ENCODE measurements around the gene UBQLN1.
"Not testable (repeated sequence)": the region's sequence is repeated elsewhere in the genome, so short reads cannot be mapped to it uniquely, and the experiment has no call there.

UBQLN1 gene

DNA sequence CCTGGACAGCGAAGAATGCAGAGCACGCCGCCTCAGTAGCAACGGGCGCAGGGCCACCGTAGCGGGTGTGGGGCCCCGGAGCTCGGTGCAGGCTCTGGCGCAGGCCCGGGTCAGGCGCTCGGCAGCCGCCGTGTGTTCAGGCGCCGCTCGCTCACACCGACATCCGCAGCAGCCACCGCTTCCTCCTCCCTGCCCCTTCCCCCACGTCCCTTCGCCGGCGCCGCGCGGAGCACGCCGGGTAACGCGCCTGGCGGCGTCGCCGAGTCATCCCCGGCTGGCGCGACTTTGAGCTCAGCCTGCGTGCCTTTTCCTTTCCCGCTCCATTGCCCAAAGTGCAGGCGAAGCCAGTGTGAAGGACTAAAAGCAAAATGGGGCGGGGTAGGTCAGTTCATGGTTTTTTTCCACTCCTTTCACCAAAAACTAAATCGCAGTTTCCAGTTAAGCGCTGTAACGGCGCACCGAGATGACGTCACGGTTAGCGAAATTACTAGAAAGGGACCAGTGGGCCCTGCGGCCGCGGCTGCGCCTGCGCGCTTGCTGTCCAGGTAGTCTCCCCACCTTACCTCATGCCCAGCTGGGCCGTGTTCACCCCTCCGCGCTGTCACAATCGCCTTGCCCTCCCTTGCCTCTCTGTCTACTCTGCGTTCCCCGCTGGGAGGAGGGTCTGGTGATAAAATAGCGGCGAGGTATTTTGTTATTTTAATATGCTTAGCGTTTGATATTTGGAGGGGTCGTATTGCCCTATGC lies at the start of gene UBQLN1:
UBQLN1 (minus strand) TSS at position 191 of the 747 bp plus-strand sequence. CDS start 279 bp downstream, outside the sequence.
- DNase-seq (ENCODE audit: low read depth) = peak; percentile 89

DNA sequence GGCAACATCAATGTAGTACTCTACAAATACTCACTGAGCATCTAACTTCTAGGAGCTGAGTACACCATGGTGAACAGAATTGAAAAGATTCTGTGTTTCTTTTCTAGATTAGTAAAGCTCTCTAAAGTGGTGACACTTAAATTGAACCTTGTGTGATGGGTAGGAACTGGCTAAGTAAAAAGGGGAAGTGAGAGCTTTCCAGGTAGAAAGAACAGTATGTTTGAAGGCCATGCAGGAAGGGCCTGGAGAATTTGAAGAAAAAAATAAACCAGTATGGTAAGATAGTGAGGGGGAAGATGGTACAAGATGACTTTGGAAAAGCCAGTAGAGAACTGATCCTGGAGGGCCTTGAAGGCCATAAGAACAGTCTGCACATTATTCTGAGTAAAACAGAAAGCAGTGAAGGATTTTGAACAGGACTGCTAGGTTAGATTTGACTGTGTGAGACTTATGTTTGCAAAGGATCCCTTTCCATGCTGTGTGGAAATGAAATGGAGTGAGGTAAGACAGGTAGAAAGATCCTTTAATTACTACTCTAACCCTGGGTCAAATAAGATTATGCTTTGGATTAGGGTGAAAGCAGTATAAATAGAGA lies 46.7 kb upstream of the UBQLN1 start:
- DNase-seq (ENCODE audit: low read depth) = no peak

DNA sequence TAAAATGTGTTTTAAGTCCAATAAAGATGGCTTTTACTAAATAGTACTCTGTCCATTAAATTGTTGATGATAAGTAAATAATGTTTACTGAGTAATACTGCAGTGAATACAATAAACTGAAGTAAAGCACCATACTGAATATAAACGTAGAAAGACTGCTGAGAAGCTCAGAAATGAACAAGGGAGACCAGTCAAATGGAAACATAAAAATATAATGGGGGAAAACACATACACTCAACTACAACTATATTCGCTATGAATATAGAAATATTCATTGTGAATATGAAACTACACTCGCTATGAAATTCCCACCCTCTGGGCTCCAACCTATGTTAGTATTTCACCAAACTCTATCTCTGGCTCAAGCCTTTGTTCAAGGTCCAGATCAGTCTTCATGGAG lies 41.9 kb upstream of the UBQLN1 start:
- DNase-seq (ENCODE audit: low read depth) = no peak

DNA sequence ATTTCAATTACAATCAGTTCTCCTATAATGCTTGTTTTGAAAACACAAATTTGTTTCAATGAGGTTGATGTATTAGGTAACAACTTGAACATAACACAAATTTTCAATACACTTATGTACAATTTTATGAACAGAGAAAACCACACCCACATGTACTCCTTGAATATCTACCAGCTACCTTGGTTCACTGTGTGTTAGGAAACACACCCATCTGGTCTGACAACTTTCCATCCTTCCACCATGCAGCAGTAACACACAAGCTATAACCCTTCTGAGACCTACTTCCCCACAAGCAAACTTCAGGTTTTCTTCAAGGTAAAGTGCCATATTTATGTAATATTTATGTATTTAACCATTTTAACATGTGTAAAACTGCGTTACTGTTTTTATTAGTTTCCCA lies 36.4 kb upstream of the UBQLN1 start:
- no peak for DNase-seq (ENCODE audit: low read depth)

DNA sequence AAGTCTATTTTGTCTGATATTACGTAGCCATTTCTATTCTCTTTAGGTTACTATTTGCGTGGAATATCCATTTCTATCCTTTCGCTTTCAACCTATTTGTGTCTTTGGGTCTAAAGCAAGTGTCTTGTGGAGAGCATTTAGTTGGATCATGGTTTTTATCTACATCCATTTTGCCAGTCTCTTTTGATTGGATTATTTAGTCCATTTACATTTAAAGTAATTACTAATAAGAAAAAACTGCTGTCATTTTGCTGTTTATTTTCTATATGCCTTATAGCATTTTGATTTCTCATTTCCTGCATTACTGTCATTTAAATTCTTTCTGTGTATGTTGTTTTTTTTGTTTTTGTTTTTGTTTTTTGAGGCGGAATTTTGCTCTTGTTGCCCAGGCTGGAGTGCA lies 26.0 kb upstream of the UBQLN1 start:
- DNase-seq (ENCODE audit: low read depth) = no peak

DNA sequence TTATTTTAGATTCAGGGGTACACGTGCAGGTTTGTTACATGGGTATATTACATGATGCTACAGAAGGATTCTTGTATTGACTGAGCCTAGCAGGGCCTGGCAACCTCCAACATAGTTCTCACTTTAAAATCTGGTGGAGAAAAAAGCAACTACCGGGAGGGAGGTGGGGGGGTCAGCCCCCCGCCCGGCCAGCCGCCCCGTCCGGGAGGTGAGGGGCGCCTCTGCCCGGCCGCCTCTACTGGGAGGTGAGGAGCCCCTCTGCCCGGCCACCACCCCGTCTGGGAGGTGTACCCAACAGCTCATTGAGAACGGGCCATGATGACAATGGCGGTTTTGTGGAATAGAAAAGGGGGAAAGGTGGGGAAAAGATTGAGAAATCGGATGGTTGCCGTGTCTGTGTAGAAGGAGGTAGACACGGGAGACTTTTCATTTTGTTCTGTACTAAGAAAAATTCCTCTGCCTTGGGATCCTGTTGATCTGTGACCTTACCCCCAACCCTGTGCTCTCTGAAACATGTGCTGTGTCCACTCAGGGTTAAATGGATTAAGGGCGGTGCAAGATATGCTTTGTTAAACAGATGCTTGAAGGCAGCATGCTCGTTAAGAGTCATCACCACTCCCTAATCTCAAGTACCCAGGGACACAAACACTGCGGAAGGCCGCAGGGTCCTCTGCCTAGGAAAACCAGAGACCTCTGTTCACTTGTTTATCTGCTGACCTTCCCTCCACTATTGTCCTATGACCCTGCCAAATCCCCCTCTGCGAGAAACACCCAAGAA lies 21.0 kb upstream of the UBQLN1 start:
- DNase-seq (ENCODE audit: low read depth) = not testable (repeated sequence)

DNA sequence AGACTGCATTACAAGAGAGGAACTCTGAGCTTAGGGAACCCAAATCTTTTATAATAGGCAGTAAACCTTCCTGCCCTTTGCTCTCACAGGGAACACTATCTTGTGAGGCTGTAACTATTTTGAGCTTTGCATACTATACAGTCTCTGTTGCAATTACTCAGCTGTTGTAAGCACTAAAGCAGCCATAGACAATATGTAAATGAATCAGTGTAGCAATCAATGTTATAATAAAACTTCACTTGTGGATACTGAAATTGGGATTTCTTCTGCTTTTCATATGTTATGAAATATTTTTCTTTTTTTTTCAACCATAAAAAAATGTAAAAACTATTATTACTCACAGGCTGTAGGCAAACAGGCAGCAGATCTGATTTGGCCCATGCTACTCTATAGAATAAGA lies 16.7 kb upstream of the UBQLN1 start:
- DNase-seq (ENCODE audit: low read depth) = no peak

DNA sequence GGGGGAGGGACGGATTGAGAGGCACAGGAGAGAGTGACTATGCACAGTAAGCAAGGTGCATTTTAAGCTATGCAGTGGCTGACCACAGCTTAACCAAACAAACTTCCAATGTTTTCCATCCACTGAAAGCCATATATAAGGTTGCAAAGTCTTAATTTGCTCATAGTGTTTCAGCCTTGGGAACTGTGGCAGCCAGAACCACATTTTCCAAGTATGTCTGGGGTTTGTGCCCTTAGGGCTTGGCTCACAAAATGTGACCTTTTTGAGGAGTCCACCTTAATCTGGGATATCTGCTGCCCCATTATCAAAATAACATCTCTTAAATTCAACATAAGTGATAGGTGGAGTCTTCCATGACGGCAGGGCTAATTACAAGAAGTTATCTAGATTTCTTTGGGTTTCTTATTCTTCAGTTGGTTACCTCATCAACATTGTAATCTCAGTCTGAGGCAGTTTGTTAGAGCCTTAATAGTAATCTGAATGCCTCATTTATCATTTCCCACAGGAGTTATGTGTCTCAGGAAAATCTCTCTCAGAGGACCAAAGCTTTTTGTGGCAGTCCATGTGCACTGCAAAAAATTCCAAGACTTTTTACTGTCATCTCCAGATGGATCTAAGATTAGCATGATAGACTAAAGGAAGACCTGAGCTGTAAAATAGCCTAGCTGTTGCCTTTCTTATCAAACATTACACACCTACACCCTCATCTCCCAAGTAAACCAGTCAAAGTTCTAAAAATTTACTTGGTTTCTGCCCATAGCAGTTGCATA lies 15.2 kb upstream of the UBQLN1 start:
- DNase-seq (ENCODE audit: low read depth) = no peak

DNA sequence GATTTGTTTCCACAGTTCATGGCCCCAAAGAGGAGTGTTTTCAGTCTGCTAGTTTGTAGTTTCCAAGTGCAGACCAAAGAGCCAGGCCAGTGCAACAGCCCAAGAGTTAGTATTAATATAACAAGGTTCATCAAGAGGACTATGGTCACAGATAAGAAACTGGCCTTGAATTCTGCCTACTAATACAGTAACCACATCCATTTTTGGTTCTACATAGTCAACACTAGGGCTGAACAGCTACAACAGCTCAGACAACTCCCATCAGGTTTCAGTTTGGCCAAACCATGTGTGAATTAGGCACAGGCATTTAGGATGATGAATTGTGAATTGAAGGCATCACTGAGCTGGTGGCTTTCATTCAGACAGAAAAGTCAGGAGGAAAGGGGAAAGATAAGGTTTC lies 13.8 kb upstream of the UBQLN1 start:
- no peak for DNase-seq (ENCODE audit: low read depth)

DNA sequence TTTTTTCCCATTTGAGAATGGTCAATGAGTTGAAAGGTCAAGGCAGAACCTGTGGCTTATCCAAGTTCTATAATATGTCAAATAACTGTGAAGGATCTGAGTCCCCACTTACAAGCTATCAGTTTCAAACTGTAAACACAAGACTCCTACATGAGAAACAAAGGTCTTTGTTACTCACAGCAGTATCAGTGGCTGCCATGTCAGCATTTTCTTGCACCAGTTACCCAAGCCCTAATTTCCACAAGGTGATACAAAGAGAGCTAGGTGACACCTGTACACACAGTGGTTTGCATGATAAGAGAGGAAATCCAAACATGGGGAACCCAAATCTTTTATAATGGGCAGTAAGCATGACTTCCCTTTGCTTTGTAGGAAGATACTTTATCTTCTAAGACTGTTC lies 8.0 kb upstream of the UBQLN1 start:
- no peak for DNase-seq (ENCODE audit: low read depth)

DNA sequence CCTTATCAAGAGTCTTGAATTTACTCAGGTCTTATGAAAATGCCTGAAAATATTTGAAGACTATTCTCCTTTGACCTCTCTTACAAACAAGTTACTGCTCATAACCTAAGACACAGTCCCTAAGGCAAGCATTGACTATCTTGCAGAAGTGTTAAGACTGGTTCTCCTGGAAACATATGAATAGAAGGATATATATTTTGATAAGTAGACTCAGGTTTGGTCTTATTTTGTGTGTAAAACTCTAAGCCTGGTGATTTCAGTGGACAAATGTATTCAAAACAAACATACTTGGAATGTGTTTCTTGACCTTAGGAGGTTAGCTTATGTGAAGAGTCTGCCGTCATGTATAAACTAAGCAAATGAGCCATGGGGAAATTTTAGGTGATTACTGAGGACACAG lies 7.5 kb upstream of the UBQLN1 start:
- no peak for DNase-seq (ENCODE audit: low read depth)

DNA sequence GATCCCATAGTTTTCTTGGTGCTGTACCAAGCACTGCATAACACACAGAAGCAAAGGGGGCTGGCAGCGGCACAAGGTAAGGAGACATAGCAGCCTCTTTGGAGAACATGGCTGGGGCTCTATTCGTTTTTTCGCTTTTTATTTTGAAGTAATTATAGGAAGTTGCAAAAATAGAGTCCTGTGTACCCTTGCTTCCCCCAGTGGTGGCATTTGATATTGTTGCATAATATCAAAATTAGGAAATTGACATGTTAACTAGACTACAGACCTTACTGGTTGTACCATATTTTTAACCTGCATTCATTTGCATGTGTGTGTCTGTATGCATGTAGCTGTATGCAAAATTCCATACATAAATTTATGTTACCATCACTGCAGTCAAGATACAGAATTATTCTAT lies 6.6 kb upstream of the UBQLN1 start:
- DNase-seq (ENCODE audit: low read depth) = no peak

DNA sequence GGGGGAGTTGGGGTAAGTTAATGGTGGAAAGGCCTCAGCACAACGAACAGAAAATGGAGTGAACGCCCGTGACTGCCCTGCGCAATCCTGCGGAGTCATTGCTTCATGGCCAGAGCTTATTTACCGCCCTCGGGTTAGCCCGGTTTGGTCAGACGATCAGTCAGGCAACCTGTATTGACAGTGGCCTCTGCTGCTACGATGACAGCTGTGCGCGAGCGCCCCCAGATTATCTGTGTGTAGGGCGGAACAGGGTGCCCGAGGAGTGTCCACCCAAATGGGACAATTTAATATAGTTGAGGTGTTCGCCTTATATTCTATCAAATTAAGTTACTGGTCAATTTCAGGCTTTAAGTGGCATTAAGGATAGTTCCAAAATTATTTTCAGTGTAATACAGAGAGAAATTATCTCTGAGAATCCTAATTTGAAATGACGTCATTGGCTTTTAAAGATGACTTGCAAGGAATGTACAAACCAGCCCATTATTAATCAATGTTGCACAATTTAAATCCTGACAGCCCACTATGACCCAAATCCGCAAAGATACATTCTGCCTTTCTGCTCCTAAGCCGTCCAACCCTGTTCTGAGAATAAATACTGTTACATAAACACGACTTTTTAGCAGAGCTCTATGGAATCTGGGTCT lies 879 bp upstream of the UBQLN1 start:
- DNase-seq (ENCODE audit: low read depth) = no peak

DNA sequence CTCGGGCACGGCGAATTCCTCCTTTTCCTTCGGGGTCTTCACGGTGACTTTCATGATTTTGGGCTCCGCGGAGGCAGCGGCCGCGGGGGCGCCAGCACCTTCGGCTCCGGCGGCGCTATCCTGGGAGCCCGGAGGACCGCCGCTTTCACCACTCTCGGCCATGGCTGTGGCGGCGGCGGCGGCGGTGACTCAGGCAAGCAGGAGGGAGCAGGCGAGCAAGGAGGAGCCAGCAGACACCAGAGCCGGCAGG lies 315 bp downstream of the UBQLN1 start:
- DNase-seq (ENCODE audit: low read depth) = peak; percentile 48

DNA sequence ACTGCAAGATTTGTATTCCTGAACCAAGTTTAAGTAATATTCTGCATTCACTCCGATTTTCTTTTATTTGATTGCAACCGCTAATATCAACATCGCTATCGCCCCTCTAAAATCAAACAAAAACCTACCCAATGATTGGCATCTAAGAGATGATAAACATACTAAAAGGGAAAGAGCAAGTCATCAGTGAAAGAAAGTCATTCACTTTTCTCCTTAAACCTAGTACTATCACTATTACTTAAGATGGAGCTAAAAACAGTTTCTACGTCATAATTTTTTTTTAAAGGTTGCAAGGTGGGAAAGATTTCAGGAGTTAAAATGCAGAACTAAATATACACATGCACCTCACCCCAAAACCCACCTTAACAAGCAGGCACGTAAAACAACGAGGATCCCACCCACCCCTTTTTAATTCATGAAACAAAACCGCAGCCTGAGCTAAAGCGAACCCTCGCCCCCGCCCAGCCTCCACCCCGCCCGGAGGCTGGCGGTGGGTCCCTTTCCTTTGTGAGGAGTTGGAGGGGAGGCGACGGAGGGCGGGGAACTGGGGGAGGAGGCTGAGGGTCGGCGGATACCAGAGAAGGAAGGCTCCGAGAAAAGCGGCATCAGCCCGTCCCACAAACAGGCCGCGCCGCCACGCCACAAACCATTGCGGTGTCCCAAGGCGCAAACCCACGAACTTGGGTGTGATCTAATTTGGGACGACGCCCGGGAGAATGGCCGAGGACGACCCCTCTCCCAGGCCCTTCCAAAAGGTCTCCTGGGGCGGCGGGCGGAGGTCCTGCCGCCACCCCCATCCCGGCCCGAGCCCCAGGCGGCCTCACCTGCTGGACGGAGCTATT lies 861 bp downstream of the UBQLN1 start:
- DNase-seq (ENCODE audit: low read depth) = no peak

DNA sequence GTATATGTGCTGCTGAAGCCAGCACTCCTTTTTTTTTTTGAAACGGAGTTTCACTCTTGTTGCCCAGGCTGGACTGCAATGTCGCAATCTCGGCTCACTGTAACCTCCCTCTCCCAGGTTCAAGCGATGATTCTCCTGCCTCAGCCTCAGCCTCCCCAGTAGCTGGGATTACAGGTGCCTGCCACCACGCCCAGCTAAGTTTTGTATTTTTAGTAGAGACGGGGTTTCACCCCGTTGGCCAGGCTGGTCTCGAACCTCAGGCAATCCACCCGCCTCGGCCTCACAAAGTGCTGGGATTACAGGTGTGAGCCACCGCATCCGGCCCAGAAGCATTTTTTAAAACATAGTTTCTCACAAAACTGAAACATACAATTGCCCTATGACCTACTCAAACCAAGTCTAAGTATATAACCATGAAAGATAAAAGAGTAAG lies 2.5 kb downstream of the UBQLN1 start:
- DNase-seq (ENCODE audit: low read depth) = not testable (repeated sequence)

DNA sequence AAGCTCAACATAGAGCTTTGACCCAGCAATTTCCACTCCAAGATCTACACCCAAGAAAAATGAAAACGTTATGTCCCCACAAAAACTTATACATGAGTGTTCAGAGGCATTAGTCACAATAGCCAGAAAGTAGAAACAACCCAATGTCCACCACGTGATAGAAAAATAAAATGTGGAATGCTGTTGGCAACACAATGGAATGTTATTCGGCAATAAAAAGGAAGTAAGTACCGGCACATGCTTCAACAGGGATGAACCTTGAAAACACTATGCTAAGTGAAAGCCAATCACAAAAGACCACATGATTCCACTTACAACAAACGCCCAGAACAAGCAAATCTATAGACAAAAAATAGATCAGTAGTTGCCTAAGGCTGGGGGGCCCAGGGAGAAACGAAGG lies 6.0 kb downstream of the UBQLN1 start:
- peak; percentile 43 for DNase-seq (ENCODE audit: low read depth)

DNA sequence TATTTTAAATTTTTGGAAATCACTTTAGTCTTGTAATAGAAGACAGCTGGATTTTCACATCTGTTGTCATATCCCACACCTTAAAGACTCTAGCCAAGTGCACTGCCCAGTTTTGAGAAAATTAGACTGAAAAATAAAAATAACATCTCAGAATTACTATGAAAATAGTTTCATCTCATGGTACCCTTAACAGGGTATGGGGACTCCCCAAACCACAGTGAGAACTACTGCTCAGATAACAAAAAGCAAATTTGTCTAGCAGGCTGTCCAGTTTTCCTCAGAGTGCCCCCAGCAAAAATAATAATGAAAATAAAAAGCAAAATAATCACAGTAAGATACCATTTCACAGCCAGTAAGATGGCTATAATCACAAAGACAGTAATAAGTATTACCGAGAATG lies 6.5 kb downstream of the UBQLN1 start:
- DNase-seq (ENCODE audit: low read depth) = no peak

DNA sequence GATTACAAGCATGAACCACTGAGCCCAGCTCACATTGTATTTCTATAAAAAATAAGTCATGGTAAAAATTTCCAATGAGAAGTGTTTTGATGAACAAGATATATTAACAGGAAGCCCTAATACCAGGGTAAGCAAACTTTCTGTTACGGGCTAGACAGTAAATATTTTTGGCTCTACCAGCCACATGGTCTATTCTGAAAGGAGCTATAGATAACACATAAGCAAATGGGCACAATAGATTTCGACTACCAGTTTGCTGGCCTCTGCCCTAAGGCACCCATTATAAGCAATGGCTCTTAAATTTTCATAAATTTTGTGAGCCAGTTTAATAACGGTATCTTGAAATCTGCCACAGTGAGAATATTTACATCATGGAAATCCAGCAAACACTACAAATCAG lies 8.1 kb downstream of the UBQLN1 start:
- no peak for DNase-seq (ENCODE audit: low read depth)

DNA sequence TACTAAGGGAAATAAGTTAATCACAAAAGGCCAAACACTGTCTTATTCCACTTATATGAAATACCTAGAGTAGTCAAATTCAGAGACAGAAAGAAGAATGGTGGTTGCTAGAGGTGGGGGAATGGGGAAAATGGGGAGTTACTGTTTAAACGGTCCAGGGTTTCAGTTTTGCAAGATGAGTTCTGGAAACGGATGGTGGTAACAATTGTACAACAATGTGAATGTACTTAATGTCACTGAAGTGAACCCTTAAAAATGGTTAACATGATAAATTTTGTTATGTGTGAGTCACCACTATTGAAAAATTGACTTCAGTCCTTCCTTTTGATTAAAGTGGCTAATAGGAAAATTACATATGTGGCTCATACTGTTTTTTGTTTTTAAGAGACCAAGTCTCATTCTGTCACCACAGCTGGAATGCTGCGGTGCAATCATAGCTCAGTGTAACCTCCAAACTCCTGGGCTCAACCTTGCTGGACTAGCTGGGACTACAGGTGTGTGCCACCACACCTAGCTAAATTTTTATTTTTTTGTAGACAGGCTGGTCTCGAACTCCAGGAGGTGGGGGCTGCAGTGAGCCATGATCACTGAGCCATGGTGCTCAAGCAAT lies 8.7 kb downstream of the UBQLN1 start:
- DNase-seq (ENCODE audit: low read depth) = no peak

DNA sequence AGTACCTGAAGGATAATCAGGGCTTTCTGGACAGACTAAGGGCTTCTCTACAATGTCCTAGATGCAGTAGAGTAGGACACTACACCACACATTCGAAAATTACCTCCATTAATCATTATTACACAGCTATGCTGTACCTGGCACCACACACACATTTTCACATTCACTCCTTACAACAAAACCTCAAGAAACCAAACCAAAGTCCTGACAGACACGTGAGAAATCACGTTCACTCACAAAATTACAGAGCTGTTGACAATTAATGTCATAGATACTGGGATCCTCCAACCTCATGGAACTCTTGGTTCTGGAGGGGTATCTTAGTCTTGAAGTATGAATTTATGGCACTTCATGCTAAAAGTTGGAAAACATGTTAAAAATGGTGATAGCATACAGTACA lies 16.3 kb downstream of the UBQLN1 start:
- DNase-seq (ENCODE audit: low read depth) = no peak
